ENCODE results near the gene AFAP1. TPM values are rescaled to one million over a fixed set of nuclear protein-coding genes. Genes with fewer than 3 reads are reported as not detected.

AFAP1 gene
- total RNA-seq, 1 donor from 2014 or later, result 48.3 TPM

- no peak for DNase-seq (ENCODE audit: low spot score)
- intact Hi-C loops (cut with micrococcal nuclease), result no loop called here
- Mint-ChIP-seq H3K27me3 (ENCODE audit: insufficient read depth) (no peaks in the 10 kb centered on the region), H3K9me3 (no peaks in the 10 kb centered on the region), H3K4me1 (ENCODE audit: low read depth) (peaks cover 25% of the 10 kb centered on the region), H3K4me3 (no peak overlapping the region), H3K36me3 (ENCODE audit: low read depth) (no peaks in the 10 kb centered on the region), H3K27ac (no peak overlapping the region)
These were observed 192.6 kb downstream of the AFAP1 start for GRCh38 chr4:7747062-7747385.

- DNase-seq (ENCODE audit: low spot score), result no peak
- no peaks in the 10 kb centered on the region for H3K27me3 Mint-ChIP-seq (ENCODE audit: insufficient read depth)
- H3K4me1 Mint-ChIP-seq (ENCODE audit: low read depth), result peaks cover 24% of the 10 kb centered on the region
- H3K27ac Mint-ChIP-seq, result no peak overlapping the region
- H3K9me3 Mint-ChIP-seq, result no peaks in the 10 kb centered on the region
- no peaks in the 10 kb centered on the region for H3K36me3 Mint-ChIP-seq (ENCODE audit: low read depth)
- H3K4me3 Mint-ChIP-seq, result no peak overlapping the region
- intact Hi-C loops (cut with micrococcal nuclease), result no loop called here
These were observed 193.2 kb downstream of the AFAP1 start for GRCh38 chr4:7746351-7747061.

GRCh38 chr4:7745301-7745885 is 194.3 kb downstream of the AFAP1 start:
- Mint-ChIP-seq H3K36me3 (ENCODE audit: low read depth) (no peaks in the 10 kb centered on the region), H3K27ac (no peak overlapping the region), H3K4me1 (ENCODE audit: low read depth) (peaks cover 13% of the 10 kb centered on the region), H3K27me3 (ENCODE audit: insufficient read depth) (no peaks in the 10 kb centered on the region), H3K4me3 (no peak overlapping the region), H3K9me3 (no peaks in the 10 kb centered on the region)
- intact Hi-C loops (cut with micrococcal nuclease), result no loop called here
- no peak for DNase-seq (ENCODE audit: low spot score)

GRCh38 chr4:7744142-7744804 is 195.4 kb downstream of the AFAP1 start:
- no peaks in the 10 kb centered on the region for H3K9me3 Mint-ChIP-seq
- peaks cover 2% of the 10 kb centered on the region for H3K4me1 Mint-ChIP-seq (ENCODE audit: low read depth)
- no peaks in the 10 kb centered on the region for H3K36me3 Mint-ChIP-seq (ENCODE audit: low read depth)
- no peak for DNase-seq (ENCODE audit: low spot score)
- H3K4me3 Mint-ChIP-seq, result no peak overlapping the region
- intact Hi-C loops (cut with micrococcal nuclease), result no loop called here
- H3K27me3 Mint-ChIP-seq (ENCODE audit: insufficient read depth), result no peaks in the 10 kb centered on the region
- H3K27ac Mint-ChIP-seq, result no peak overlapping the region

DNA sequence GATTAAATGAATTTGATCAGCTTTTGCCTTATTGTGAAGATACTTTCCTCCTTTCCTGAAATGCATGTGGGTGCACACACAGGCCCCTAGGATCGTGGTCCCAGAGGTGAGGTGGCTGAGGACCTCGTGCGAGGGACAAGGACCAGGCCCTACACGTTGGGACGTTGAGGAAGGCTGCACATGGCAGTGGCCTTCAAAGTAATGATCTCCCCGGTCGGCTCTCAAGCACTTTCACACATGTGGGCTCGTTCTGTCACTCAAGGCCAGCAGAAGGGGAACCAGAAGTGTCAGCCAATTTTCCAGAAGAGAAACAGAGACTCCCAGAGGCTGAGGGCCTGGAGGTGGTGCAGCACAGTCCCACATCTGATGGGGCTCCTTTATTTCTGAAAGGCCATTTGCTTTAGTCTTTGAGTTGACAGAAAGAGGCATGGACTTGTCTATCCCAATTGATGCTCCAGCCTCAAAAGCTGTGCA is 196.8 kb downstream of the AFAP1 start:
- intact Hi-C loops (cut with micrococcal nuclease), result no loop called here
- Mint-ChIP-seq H3K27ac (no peak overlapping the region), H3K4me1 (ENCODE audit: low read depth) (no peaks in the 10 kb centered on the region), H3K36me3 (ENCODE audit: low read depth) (no peaks in the 10 kb centered on the region), H3K4me3 (no peak overlapping the region), H3K9me3 (no peaks in the 10 kb centered on the region), H3K27me3 (ENCODE audit: insufficient read depth) (no peaks in the 10 kb centered on the region)
- no peak for DNase-seq (ENCODE audit: low spot score)

DNA sequence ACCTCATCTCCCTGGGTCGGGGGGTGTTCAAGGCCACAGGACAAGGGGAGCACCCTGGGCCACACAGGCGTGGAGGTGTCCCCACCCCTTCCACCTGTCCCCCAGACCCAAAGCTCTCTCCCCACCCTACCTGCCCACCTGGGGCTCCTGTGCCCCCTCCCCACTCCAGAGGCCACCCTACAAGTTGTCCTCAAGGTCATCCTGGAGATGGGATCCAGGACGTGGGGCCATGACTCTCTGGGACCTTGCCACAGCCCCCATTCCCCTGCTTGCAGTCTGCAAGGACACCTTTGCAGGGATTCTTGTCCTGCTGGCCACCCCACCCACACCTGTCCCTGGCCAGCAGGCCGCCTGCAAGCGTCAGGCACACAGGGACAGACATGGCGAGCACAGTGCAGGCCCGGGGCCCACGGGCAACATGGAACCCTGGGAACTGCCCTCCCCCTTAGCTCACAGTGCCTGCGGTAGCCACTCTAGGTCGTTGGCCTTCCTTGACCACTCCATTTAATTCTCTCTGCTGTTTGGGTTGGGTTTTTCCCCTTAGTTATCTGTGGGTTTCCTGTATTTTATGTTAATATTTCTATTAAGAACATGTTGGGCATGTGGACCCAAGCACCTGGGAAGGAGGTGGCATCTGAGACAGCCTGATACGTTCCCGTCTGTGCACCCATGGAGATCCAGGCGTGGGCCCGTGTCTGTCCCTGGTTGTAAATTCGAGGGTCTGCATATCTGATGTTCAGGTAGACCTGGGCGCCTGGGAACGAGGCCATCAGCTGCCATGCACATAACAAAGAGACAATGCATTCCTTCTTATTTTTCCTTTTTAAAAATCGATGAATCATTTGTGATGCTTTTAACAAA is 197.5 kb downstream of the AFAP1 start:
- Mint-ChIP-seq H3K27me3 (ENCODE audit: insufficient read depth) (no peaks in the 10 kb centered on the region), H3K27ac (no peak overlapping the region)

DNA sequence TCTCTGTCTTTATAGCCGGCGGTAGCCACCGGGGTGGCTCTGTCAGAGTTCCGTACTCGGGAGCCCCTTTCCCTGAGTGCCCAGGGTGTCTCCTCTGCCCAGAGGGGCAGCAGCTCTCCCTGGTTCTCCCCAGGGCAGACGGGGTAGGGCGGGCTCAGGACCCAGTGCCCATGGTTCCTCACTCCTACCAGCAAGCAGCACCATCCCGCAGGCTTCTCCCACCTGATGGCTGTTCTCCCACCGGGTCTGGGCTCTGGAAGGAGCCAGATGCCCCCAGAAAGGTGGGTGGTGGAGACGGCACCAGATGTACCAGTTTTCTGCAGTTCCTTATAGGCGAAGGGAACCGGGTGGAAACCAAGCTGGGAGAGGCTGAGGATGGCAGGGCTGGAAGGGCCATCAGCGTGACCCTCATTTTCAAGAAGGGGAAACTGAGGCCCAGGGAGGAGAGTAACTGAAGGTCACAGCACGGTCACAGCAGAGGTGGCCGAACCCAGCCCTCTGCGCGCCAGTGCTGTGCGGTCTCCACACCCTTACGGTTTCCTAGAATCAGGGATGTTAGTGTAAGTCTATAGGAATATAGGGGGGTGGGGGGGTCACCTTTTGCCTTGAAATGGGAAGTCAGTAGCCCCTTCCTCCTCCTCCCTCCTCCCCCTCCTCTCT is 198.7 kb downstream of the AFAP1 start:
- Mint-ChIP-seq H3K4me3 (no peak overlapping the region), H3K27ac (no peak overlapping the region), H3K27me3 (ENCODE audit: insufficient read depth) (no peaks in the 10 kb centered on the region), H3K36me3 (ENCODE audit: low read depth) (no peaks in the 10 kb centered on the region), H3K9me3 (no peaks in the 10 kb centered on the region), H3K4me1 (ENCODE audit: low read depth) (no peaks in the 10 kb centered on the region)
- intact Hi-C loops (cut with micrococcal nuclease), result no loop called here
- DNase-seq (ENCODE audit: low spot score), result no peak

More for the DNA sequence above, 197.5 kb downstream of the AFAP1 start:
- Mint-ChIP-seq H3K9me3 (no peaks in the 10 kb centered on the region), H3K4me1 (ENCODE audit: low read depth) (no peaks in the 10 kb centered on the region), H3K36me3 (ENCODE audit: low read depth) (no peaks in the 10 kb centered on the region), H3K4me3 (no peak overlapping the region)
- DNase-seq (ENCODE audit: low spot score), result no peak
- intact Hi-C loops (cut with micrococcal nuclease), result no loop called here

GRCh38 chr4:7739918-7740865 is 199.5 kb downstream of the AFAP1 start:
- H3K9me3 Mint-ChIP-seq, result no peaks in the 10 kb centered on the region
- DNase-seq (ENCODE audit: low spot score), result no peak
- H3K36me3 Mint-ChIP-seq (ENCODE audit: low read depth), result no peaks in the 10 kb centered on the region
- no peak overlapping the region for H3K4me3 Mint-ChIP-seq
- H3K4me1 Mint-ChIP-seq (ENCODE audit: low read depth), result no peaks in the 10 kb centered on the region
- no peak overlapping the region for H3K27ac Mint-ChIP-seq
- intact Hi-C loops (cut with micrococcal nuclease), result no loop called here
- no peaks in the 10 kb centered on the region for H3K27me3 Mint-ChIP-seq (ENCODE audit: insufficient read depth)

- Mint-ChIP-seq H3K36me3 (ENCODE audit: low read depth) (no peaks in the 10 kb centered on the region), H3K27me3 (ENCODE audit: insufficient read depth) (no peaks in the 10 kb centered on the region), H3K4me3 (no peak overlapping the region), H3K9me3 (no peaks in the 10 kb centered on the region), H3K27ac (no peak overlapping the region), H3K4me1 (ENCODE audit: low read depth) (no peaks in the 10 kb centered on the region)
- no peak for DNase-seq (ENCODE audit: low spot score)
- intact Hi-C loops (cut with micrococcal nuclease), result no loop called here
These were observed 200.4 kb downstream of the AFAP1 start for GRCh38 chr4:7739077-7739917.

- H3K27ac Mint-ChIP-seq, result no peak overlapping the region
- H3K4me1 Mint-ChIP-seq (ENCODE audit: low read depth), result no peaks in the 10 kb centered on the region
- no peaks in the 10 kb centered on the region for H3K9me3 Mint-ChIP-seq
- no peak for DNase-seq (ENCODE audit: low spot score)
- H3K36me3 Mint-ChIP-seq (ENCODE audit: low read depth), result no peaks in the 10 kb centered on the region
- no peak overlapping the region for H3K4me3 Mint-ChIP-seq
- no peaks in the 10 kb centered on the region for H3K27me3 Mint-ChIP-seq (ENCODE audit: insufficient read depth)
- intact Hi-C loops (cut with micrococcal nuclease), result no loop called here
These were observed 201.1 kb downstream of the AFAP1 start for GRCh38 chr4:7738458-7739076.
